HG03175 (cell line): ENCODE results near the gene NAGK.
"Not testable (repeated sequence)": the region's sequence is repeated elsewhere in the genome, so short reads cannot be mapped to it uniquely, and the experiment has no call there.

Experiments
- ATAC-seq: cut with Tn5 transposase; IDR thresholded peaks from one replicate; pipeline ENCODE4 v1.9.1; 2021; ENCODE audit warnings: mild to moderate bottlenecking, moderate library complexity; ENCODE audit not compliant: unreplicated experiment

NAGK gene

GRCh38 chr2:71102981-71103681, 34.7 kb downstream of the NAGK start:
- ATAC-seq = no peak

DNA sequence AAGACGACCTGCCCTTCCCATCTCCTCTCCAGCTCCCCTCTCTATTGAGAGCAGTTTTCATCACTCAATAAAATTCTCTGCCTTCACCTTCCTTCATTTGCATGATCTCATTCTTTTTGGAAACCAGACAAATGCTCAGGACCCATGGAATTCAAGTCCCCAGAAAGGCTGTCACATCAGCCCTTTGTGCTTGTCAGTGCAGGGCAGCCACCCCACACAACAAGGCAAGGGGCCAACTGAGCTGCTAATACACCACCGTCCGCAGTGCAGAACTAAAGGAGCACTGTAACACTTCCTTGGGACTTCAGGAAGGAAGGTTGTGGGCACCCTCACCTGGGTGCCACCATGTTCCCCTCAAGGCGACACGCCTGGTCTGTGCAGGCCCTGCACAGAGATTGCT, 35.4 kb downstream of the NAGK start:
- no peak for ATAC-seq

GRCh38 chr2:71106463-71106862, 38.0 kb downstream of the NAGK start:
- not testable (repeated sequence) for ATAC-seq

- ATAC-seq = no peak
Observed at GRCh38 chr2:71108091-71108490, 39.6 kb downstream of the NAGK start.

GRCh38 chr2:71113843-71114242, 45.4 kb downstream of the NAGK start:
- no peak for ATAC-seq

GRCh38 chr2:71117063-71117462, 48.6 kb downstream of the NAGK start:
- ATAC-seq = no peak

- ATAC-seq = no peak
Observed at GRCh38 chr2:71120195-71120594, 51.7 kb downstream of the NAGK start.

DNA sequence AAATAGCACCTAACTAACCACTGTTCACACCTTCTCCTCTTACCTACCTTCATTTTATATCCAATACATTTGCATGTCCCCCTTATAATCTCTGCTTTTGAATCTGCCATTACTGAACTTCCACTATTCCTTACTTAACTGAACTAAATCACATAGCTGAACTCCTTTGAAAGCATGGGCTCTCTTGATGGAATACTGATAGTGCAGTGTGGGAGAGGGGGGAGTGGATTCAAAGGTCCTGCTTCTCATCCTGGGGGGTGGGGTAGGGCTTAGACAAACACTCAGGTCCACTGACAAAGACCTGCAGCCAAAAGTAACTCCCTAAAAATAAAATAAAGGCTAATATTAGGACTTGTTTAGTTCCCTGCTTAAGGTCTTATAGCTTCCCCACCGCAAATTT, 53.0 kb downstream of the NAGK start:
- no peak for ATAC-seq

DNA sequence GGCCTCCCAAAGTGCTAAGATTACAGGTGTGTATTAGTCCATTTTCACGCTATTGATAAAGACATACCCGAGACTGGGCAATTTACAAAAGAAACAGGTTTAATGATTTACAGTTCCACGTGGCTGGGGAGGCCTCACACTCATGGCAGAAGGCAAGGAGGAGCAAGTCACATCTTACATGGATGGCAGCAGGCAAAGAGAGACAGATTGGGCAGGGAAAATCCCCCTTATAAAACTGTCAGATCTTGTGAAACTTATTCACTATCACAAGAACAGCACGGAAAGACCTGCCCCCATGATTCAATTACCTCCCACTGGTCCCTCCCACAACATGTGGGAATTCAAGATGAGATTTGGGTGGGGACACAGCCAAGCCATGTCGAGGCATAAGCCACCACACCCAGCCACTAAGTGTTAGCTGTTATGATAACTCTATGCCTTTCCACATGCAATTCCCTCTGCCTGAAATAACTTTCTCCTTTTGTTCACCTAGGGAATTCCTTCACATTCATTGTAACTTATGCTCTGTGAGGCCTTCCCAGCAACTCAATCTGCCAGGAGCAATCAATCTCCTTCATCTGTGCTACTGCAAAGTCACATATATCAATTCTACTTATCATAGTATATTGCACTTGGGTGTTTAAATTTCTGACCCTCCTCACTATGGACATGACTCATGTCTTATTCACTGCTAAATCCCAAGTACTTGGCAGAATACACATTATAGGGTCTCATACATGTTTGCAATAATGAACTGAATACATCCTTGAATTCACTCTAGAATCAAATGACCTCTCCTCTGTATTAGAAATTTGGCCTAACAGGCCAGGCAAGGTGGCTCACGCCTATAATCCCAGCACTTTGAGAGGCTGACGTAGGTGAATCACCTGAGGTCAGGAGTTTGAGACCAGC, 54.2 kb downstream of the NAGK start:
- no peak for ATAC-seq

- no peak for ATAC-seq
Observed at GRCh38 chr2:71125506-71126294, 57.3 kb downstream of the NAGK start.

DNA sequence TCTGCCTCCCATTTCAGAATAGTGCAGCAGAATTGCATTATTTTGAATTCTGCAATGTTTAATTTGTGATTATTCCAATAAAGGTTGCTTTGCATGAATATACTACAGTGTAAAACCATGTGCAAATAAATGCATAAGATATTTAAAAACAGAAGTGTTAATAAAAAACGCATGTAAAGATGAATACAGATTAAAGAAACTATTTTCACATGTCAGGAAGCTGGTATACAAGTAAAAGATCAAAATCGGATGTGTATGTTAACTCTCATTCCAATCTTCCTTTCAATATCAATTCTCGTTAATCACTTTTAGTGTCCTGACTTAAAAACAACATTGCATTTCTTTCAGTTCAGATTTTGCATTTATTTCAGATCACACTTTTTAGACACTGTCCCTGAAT, 58.5 kb downstream of the NAGK start:
- ATAC-seq = no peak
